Measurements from ENCODE around the gene ZNF326.
"Not testable (repeated sequence)": the region's sequence is repeated elsewhere in the genome, so short reads cannot be mapped to it uniquely, and the experiment has no call there.

ZNF326 gene

GRCh38 chr1:89995598-89996449, 914 bp downstream of the ZNF326 start:
- in situ Hi-C loops (cut with MboI; ENCODE audit: low sequenced_read_pairs) = no loop called here

- in situ Hi-C loops (cut with MboI; ENCODE audit: low sequenced_read_pairs) = no loop called here
These were observed 1.7 kb downstream of the ZNF326 start for GRCh38 chr1:89996450-89997110.

- in situ Hi-C loops (cut with MboI; ENCODE audit: low sequenced_read_pairs) = not testable (repeated sequence)
These were observed 2.2 kb downstream of the ZNF326 start for GRCh38 chr1:89997152-89997551.

GRCh38 chr1:89998306-89998705, 3.4 kb downstream of the ZNF326 start:
- in situ Hi-C loops (cut with MboI; ENCODE audit: low sequenced_read_pairs) = no loop called here

GRCh38 chr1:89999208-89999607, 4.3 kb downstream of the ZNF326 start:
- in situ Hi-C loops (cut with MboI; ENCODE audit: low sequenced_read_pairs) = no loop called here

GRCh38 chr1:89999628-90000027, 4.7 kb downstream of the ZNF326 start:
- in situ Hi-C loops (cut with MboI; ENCODE audit: low sequenced_read_pairs) = no loop called here

GRCh38 chr1:90000934-90001676, 6.2 kb downstream of the ZNF326 start:
- in situ Hi-C loops (cut with MboI; ENCODE audit: low sequenced_read_pairs) = no loop called here

GRCh38 chr1:90007979-90008404, 13.1 kb downstream of the ZNF326 start:
- in situ Hi-C loops (cut with MboI; ENCODE audit: low sequenced_read_pairs) = no loop called here

- in situ Hi-C loops (cut with MboI; ENCODE audit: low sequenced_read_pairs) = no loop called here
These were observed 17.4 kb downstream of the ZNF326 start for GRCh38 chr1:90012300-90012699.

- in situ Hi-C loops (cut with MboI; ENCODE audit: low sequenced_read_pairs) = no loop called here
These were observed 28.8 kb downstream of the ZNF326 start for GRCh38 chr1:90023691-90024090.

GRCh38 chr1:90027281-90027680, 32.4 kb downstream of the ZNF326 start:
- in situ Hi-C loops (cut with MboI; ENCODE audit: low sequenced_read_pairs) = no loop called here

GRCh38 chr1:90039652-90040051, 44.7 kb downstream of the ZNF326 start:
- in situ Hi-C loops (cut with MboI; ENCODE audit: low sequenced_read_pairs) = no loop called here

- in situ Hi-C loops (cut with MboI; ENCODE audit: low sequenced_read_pairs) = no loop called here
These were observed 48.7 kb downstream of the ZNF326 start for GRCh38 chr1:90043586-90043985.

GRCh38 chr1:90044346-90044745, 49.4 kb downstream of the ZNF326 start:
- in situ Hi-C loops (cut with MboI; ENCODE audit: low sequenced_read_pairs) = no loop called here

- in situ Hi-C loops (cut with MboI; ENCODE audit: low sequenced_read_pairs) = no loop called here
These were observed 51.1 kb downstream of the ZNF326 start for GRCh38 chr1:90045853-90046563.

- in situ Hi-C loops (cut with MboI; ENCODE audit: low sequenced_read_pairs) = no loop called here
These were observed 51.7 kb downstream of the ZNF326 start for GRCh38 chr1:90046635-90047034.

- in situ Hi-C loops (cut with MboI; ENCODE audit: low sequenced_read_pairs) = no loop called here
These were observed 53.1 kb downstream of the ZNF326 start for GRCh38 chr1:90048043-90048442.

- in situ Hi-C loops (cut with MboI; ENCODE audit: low sequenced_read_pairs) = not testable (repeated sequence)
These were observed 68.1 kb downstream of the ZNF326 start for GRCh38 chr1:90062700-90063643.

GRCh38 chr1:90064109-90064508, 69.2 kb downstream of the ZNF326 start:
- in situ Hi-C loops (cut with MboI; ENCODE audit: low sequenced_read_pairs) = not testable (repeated sequence)

Data from hTERT RPE-1 (cell line).